Sciatic nerve (tissue), 2 donors: ENCODE data around the gene RAD52. TPM values are rescaled to one million over a fixed set of nuclear protein-coding genes. Genes with fewer than 3 reads are reported as not detected.
"Not testable (repeated sequence)": the region's sequence is repeated elsewhere in the genome, so short reads cannot be mapped to it uniquely, and the experiment has no call there.

Experiments
- ATAC-seq: fragments of 200-7000 bp; cut with Tn5 transposase; one replicate; pipeline ENCODE4 v1.9.1; 2020; ENCODE audit warnings: mild to moderate bottlenecking, moderate library complexity
- DNase-seq: peaks from one replicate; pipeline ENCODE4 v3.0.0-alpha.2; 2020; ENCODE audit warnings: low spot score
- intact Hi-C: fragments of 100-400 bp; cut with DNase I; formaldehyde crosslinking; loops from one replicate; pipeline ENCODE4 v1.14.2; 2022
- total RNA-seq: library from RNA; stranded (reverse); fragmentation: NEBNext Ultra II Directional; extraction: Animal tissue kit (Norgen Biotek cat#: 25700); gene quantifications from one replicate; pipeline ENCODE4 v1.2.1, GENCODE V29; 2021
- donor health status: DM: no; HTN: no; CAD: no.
- donor health status: DM: no; HTN: no; CAD: no.

Gene RAD52
- total RNA-seq, 1 donor from 2014 or later = 25.6 TPM

GRCh38 chr12:971991-972390, 22.5 kb upstream of the RAD52 start:
- intact Hi-C loops = no loop called here
- ATAC-seq (no peak), DNase-seq (no peak)

- no peak for DNase-seq
- intact Hi-C loops = no loop called here
- no peak for ATAC-seq
Observed at GRCh38 chr12:969821-970220, 20.3 kb upstream of the RAD52 start.

- DNase-seq = no peak
- intact Hi-C loops = no loop called here
- no peak for ATAC-seq
Observed at GRCh38 chr12:968545-968944, 19.1 kb upstream of the RAD52 start.

- DNase-seq (no peak), ATAC-seq (no peak)
- intact Hi-C loops = no loop called here
Observed at GRCh38 chr12:967641-968040, 18.1 kb upstream of the RAD52 start.

- intact Hi-C loops = no loop called here
- no peak for ATAC-seq
Observed at GRCh38 chr12:966724-967123, 17.2 kb upstream of the RAD52 start.

GRCh38 chr12:958588-959123, 9.2 kb upstream of the RAD52 start:
- intact Hi-C loops = loop anchor here (10.0 kb wide), 1 partner anchor 394 kb away; no protein-coding TSS in a partner anchor
- peak; percentile 41 for ATAC-seq

More at GRCh38 chr12:966724-967123, 17.2 kb upstream of the RAD52 start:
- DNase-seq = no peak

GRCh38 chr12:955939-956338, 6.4 kb upstream of the RAD52 start:
- intact Hi-C loops = loop anchor here (2.0 to 10.0 kb wide), 2 partner anchors 21 to 391 kb away; no protein-coding TSS in a partner anchor
- ATAC-seq (no peak), DNase-seq (no peak)

More at GRCh38 chr12:958588-959123, 9.2 kb upstream of the RAD52 start:
- no peak for DNase-seq

- ATAC-seq (no peak), DNase-seq (no peak)
- intact Hi-C loops = loop anchor here (10.0 kb wide), 1 partner anchor 390 kb away; no protein-coding TSS in a partner anchor
Observed at GRCh38 chr12:954741-955140, 5.2 kb upstream of the RAD52 start.

- ATAC-seq (no peak), DNase-seq (no peak)
- intact Hi-C loops = loop anchor here (10.0 kb wide), 1 partner anchor 389 kb away; no protein-coding TSS in a partner anchor
Observed at GRCh38 chr12:953776-954175, 4.3 kb upstream of the RAD52 start.

GRCh38 chr12:951176-951575, 1.7 kb upstream of the RAD52 start:
- no peak for DNase-seq
- intact Hi-C loops = loop anchor here (10.0 kb wide), 1 partner anchor 386 kb away; no protein-coding TSS in a partner anchor
- ATAC-seq = no peak

GRCh38 chr12:948238-948637, 1.3 kb downstream of the RAD52 start:
- ATAC-seq (no peak), DNase-seq (no peak)
- intact Hi-C loops = no loop called here

- intact Hi-C loops = no loop called here
- DNase-seq = no peak
- ATAC-seq = no peak
Observed at GRCh38 chr12:946631-947030, 2.9 kb downstream of the RAD52 start.

- intact Hi-C loops = no loop called here
- ATAC-seq (no peak), DNase-seq (no peak)
Observed at GRCh38 chr12:946212-946611, 3.3 kb downstream of the RAD52 start.

- no peak for ATAC-seq
- intact Hi-C loops = no loop called here
Observed at GRCh38 chr12:944211-944610, 5.3 kb downstream of the RAD52 start.

GRCh38 chr12:943051-943450, 6.4 kb downstream of the RAD52 start:
- no peak for ATAC-seq
- no peak for DNase-seq
- intact Hi-C loops = no loop called here

More at GRCh38 chr12:944211-944610, 5.3 kb downstream of the RAD52 start:
- no peak for DNase-seq

GRCh38 chr12:938810-939209, 10.7 kb downstream of the RAD52 start:
- DNase-seq (no peak), ATAC-seq (no peak)
- intact Hi-C loops = no loop called here

- ATAC-seq (no peak), DNase-seq (no peak)
- intact Hi-C loops = no loop called here
Observed at GRCh38 chr12:936377-937345, 12.8 kb downstream of the RAD52 start.

- DNase-seq, intact Hi-C loops, ATAC-seq: not testable (repeated sequence)
Observed at GRCh38 chr12:935891-936290, 13.6 kb downstream of the RAD52 start.

GRCh38 chr12:931591-931990, 17.9 kb downstream of the RAD52 start:
- no peak for ATAC-seq
- DNase-seq = no peak
- intact Hi-C loops = no loop called here

- intact Hi-C loops = no loop called here
- no peak for DNase-seq
- ATAC-seq = no peak
Observed at GRCh38 chr12:931060-931459, 18.4 kb downstream of the RAD52 start.
